ENCODE measurements around the gene LENEP. TPM values are rescaled to one million over a fixed set of nuclear protein-coding genes. Genes with fewer than 3 reads are reported as not detected.

LENEP gene
- total and polyA plus RNA-seq, 11 donors: not detected

GRCh38 chr1:155001425-155001674 lies 8.0 kb downstream of the LENEP start:
- Histone ChIP-seq H3K4me3 (peak overlapping the region; percentile 70 to 96 (median 84)), H3K4me1 (peaks cover 5 to 59% (median 38%) of the 10 kb centered on the region in 12 donors), H3K27me3 (no peaks in the 10 kb centered on the region), H3K27ac (peak overlapping the region; percentile 77 to 98 (median 95)), H3K9me3 (no peaks in the 10 kb centered on the region), H3K36me3 (no peaks in the 10 kb centered on the region)
- DNase-seq (peak in 1 of 5 donors; percentile 25), ATAC-seq (no peak)
- intact Hi-C loops (cut with DNase I): loop anchor here in 6 of 10 donors (2.0 to 5.0 kb wide), 6 partner anchors 19 to 51 kb away; partner anchors contain the start of genes ADAM15 (in 4 of the 6), CKS1B (in 1 of the 6), FLAD1 (in 1 of the 6) and PYGO2 (in 1 of the 6)
- 0 to 2% (median 1%) methylated on average over 10 to 11 of the region's 11 CpGs for WGBS, 4 donors
- TF ChIP-seq POLR2A (IDR thresholded peaks at IDR 0.05) (no peak), CTCF (IDR thresholded peaks at IDR 0.05) (no peak)

GRCh38 chr1:155001675-155002463 lies 8.5 kb downstream of the LENEP start:
- H3K27ac ChIP-seq: peak overlapping the region; percentile 77 to 98 (median 95)
- H3K4me1 ChIP-seq: peaks cover 5 to 64% (median 43%) of the 10 kb centered on the region in 12 donors
- intact Hi-C loops (cut with DNase I): loop anchor here in 6 of 10 donors (1.0 to 5.0 kb wide), 9 partner anchors 15 to 65 kb away; partner anchors contain the start of genes ADAM15 (in 4 of the 6), CKS1B (in 3 of the 6), FLAD1 (in 1 of the 6) and PMVK (in 1 of the 6)

GRCh38 chr1:155002464-155003226 lies 9.3 kb downstream of the LENEP start, which contains the start of gene ZBTB7B:
Gene ZBTB7B (plus strand): TSS chr1:155002802. CDS start chr1:155014661, 11,859 bp downstream.
- TF ChIP-seq POLR2A (IDR thresholded peaks at IDR 0.05): no peak
- TF ChIP-seq CTCF (IDR thresholded peaks at IDR 0.05): no peak
- intact Hi-C loops (cut with DNase I): loop anchor here in 5 of 10 donors (1.0 to 5.0 kb wide), 6 partner anchors 14 to 66 kb away; partner anchors contain the start of genes ADAM15 (in 4 of the 5), CKS1B (in 2 of the 5), PMVK (in 1 of the 5) and PYGO2 (in 1 of the 5)
- peak; percentile 2 to 14 (median 5) for ATAC-seq
- Histone ChIP-seq H3K4me1 (peaks cover 5 to 66% (median 50%) of the 10 kb centered on the region in 12 donors), H3K36me3 (no peaks in the 10 kb centered on the region), H3K4me3 (peak within 1 kb of the TSS; percentile 70 to 96 (median 84)), H3K27ac (peak within 1 kb of the TSS; percentile 77 to 98 (median 96)), H3K27me3 (no peaks in the 10 kb centered on the region), H3K9me3 (no peaks in the 10 kb centered on the region)
- WGBS, 4 donors: 0 to 1% (median 0%) methylated on average over 25 to 35 of the region's 35 CpGs
- peak in 3 of 5 donors; percentile 36 to 77 (median 60) for DNase-seq

More at GRCh38 chr1:155001675-155002463, 8.5 kb downstream of the LENEP start:
- TF ChIP-seq POLR2A (IDR thresholded peaks at IDR 0.05) (peak in 1 of 2 donors; percentile 70), CTCF (IDR thresholded peaks at IDR 0.05) (peak in 10 of 12 donors; percentile 12 to 63 (median 45))
- Histone ChIP-seq H3K27me3 (no peaks in the 10 kb centered on the region), H3K4me3 (peak overlapping the region; percentile 70 to 96 (median 84)), H3K9me3 (no peaks in the 10 kb centered on the region), H3K36me3 (no peaks in the 10 kb centered on the region)
- DNase-seq: peak; percentile 100
- 0 to 1% (median 1%) methylated on average over 31 to 38 of the region's 38 CpGs for WGBS, 4 donors
- ATAC-seq: peak; percentile 84 to 90 (median 89)

Data from heart left ventricle (tissue), 16 donors.